HepG2 (cell line): ENCODE measurements around the gene SYNE1.

Experiments used
- CBX1 ChIP-seq: IDR thresholded peaks from one replicate; pipeline ENCODE4 v1.6.1; 2016; ENCODE audit warnings: antibody characterized with exemption, low read depth
- FOXJ3 ChIP-seq: sonication (generic); formaldehyde crosslinking; IDR thresholded peaks from 2 replicates; pipeline ENCODE4 v1.4.0; 2020; ENCODE audit warnings: missing genetic modification reagents, mild to moderate bottlenecking, borderline replicate concordance
- NR2F6 ChIP-seq, 2 experiments: IDR thresholded peaks; 2 replicates each; pipeline ENCODE4 v1.6.1; 2016; ENCODE audit warnings: antibody characterized with exemption in 1 of 2, mild to moderate bottlenecking in 1 of 2
- POLR2A ChIP-seq, 2 experiments: IDR thresholded peaks; 2 replicates each; pipeline ENCODE4 v1.6.1; 2011; ENCODE audit warnings: low read depth in 2 of 2, low read length in 2 of 2, mild to moderate bottlenecking in 1 of 2, moderate library complexity in 1 of 2; ENCODE audit not compliant: insufficient read depth in 1 of 2
- ZNF121 ChIP-seq: sonication (generic); formaldehyde crosslinking; IDR thresholded peaks from 2 replicates; pipeline ENCODE4 v1.5.0; 2020; ENCODE audit warnings: mild to moderate bottlenecking, missing genetic modification reagents
- ZNF792 ChIP-seq: IDR thresholded peaks from 2 replicates; pipeline ENCODE4 v1.6.1; 2016
- TF ChIP-seq, protein P1 (sequence below): sonication (generic); formaldehyde crosslinking; IDR thresholded peaks from 2 replicates; pipeline ENCODE4 v1.5.0; 2020; ENCODE audit warnings: missing genetic modification reagents, mild to moderate bottlenecking, borderline replicate concordance
- TF ChIP-seq, protein P2 (sequence below), 2 experiments: IDR thresholded peaks; 2 replicates each; pipeline ENCODE4 v1.6.1; 2011 to 2012; ENCODE audit warnings: low read length in 2 of 2, borderline replicate concordance in 1 of 2, low read depth in 1 of 2, mild to moderate bottlenecking in 1 of 2, moderate library complexity in 1 of 2

DNA sequence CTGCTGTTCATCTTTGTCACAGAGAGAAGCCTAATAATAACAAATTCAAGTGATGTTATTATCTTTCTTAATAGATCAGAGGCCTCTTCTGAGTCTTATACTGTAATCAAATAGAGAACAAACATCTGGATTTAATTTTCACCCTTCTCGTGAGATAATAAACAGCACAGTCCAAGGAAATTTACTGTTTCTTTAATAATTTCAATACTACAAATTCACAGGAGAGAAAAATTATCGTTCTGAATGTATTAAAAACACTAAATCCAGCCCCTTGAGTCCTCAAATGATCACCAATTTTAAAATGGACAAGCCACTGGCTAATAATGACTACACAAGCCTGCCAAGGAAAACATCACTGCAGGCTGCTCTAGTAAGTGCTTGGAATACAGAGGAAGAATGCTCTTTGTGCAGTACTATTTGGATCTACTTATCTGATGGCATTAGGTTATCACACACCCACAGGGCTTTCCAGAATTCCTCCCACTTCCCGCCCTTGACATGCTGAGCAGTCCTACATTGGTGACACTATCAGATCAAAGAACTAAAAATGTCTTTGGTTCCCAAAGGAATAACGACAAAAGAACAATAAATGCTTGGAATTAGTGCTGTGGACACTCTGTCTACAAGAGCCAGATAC, 38.1 kb downstream of the SYNE1 start:
- TF ChIP-seq, protein P1, sequence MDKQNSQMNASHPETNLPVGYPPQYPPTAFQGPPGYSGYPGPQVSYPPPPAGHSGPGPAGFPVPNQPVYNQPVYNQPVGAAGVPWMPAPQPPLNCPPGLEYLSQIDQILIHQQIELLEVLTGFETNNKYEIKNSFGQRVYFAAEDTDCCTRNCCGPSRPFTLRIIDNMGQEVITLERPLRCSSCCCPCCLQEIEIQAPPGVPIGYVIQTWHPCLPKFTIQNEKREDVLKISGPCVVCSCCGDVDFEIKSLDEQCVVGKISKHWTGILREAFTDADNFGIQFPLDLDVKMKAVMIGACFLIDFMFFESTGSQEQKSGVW (CRISPR knock-in tag) = no peak
- TF ChIP-seq FOXJ3 (CRISPR knock-in tag) = no peak
- TF ChIP-seq NR2F6 (IDR thresholded peaks at IDR 0.05) = no peak
- no peak for TF ChIP-seq NR2F6 (CRISPR knock-in tag; IDR thresholded peaks at IDR 0.05)
- TF ChIP-seq, protein P2, sequence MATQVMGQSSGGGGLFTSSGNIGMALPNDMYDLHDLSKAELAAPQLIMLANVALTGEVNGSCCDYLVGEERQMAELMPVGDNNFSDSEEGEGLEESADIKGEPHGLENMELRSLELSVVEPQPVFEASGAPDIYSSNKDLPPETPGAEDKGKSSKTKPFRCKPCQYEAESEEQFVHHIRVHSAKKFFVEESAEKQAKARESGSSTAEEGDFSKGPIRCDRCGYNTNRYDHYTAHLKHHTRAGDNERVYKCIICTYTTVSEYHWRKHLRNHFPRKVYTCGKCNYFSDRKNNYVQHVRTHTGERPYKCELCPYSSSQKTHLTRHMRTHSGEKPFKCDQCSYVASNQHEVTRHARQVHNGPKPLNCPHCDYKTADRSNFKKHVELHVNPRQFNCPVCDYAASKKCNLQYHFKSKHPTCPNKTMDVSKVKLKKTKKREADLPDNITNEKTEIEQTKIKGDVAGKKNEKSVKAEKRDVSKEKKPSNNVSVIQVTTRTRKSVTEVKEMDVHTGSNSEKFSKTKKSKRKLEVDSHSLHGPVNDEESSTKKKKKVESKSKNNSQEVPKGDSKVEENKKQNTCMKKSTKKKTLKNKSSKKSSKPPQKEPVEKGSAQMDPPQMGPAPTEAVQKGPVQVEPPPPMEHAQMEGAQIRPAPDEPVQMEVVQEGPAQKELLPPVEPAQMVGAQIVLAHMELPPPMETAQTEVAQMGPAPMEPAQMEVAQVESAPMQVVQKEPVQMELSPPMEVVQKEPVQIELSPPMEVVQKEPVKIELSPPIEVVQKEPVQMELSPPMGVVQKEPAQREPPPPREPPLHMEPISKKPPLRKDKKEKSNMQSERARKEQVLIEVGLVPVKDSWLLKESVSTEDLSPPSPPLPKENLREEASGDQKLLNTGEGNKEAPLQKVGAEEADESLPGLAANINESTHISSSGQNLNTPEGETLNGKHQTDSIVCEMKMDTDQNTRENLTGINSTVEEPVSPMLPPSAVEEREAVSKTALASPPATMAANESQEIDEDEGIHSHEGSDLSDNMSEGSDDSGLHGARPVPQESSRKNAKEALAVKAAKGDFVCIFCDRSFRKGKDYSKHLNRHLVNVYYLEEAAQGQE (IDR thresholded peaks at IDR 0.05; ENCODE audit: borderline replicate concordance in 1 of 2, low read depth in 1 of 2, low read length in 2 of 2) = no peak
- TF ChIP-seq POLR2A (IDR thresholded peaks at IDR 0.05; ENCODE audit: insufficient read depth in 1 of 2, low read depth in 2 of 2, low read length in 2 of 2) = no peak
- no peak for TF ChIP-seq CBX1
- no peak for TF ChIP-seq ZNF121 (CRISPR knock-in tag)
- no peak for TF ChIP-seq ZNF792
